Measurements from ENCODE around the gene SCO2. TPM values are rescaled to one million over a fixed set of nuclear protein-coding genes. Genes with fewer than 3 reads are reported as not detected.
"Not testable (repeated sequence)": the region's sequence is repeated elsewhere in the genome, so short reads cannot be mapped to it uniquely, and the experiment has no call there.

SCO2 gene
- total RNA-seq, 4 donors from 2014 or later: 1.5 to 9.4 (median 4.4) TPM

DNA sequence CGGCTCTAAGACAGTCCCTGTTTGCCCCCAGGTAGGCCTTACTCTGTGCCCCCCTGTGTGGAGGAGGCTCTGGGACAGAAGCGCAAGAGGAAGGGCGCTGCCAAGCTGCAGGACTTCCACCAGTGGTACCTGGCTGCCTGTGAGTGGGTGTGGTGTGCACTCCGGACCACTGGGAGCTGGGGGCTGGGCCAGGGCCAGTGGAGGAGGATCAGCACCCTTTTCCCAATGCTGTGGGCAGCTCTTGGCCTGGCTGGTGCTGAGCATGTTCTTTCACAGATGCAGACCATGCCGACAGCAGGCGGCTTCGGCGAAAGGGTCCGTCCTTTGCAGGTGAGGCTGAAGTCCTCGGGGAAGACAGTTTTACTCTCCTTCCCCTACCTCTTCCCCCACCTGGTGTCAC lies 3.7 kb downstream of the SCO2 start:
- intact Hi-C loops (cut with DNase I; ENCODE audit: low total_unique reads): no loop called here
- 94 to 97% methylated on average over 7 to 10 of the region's 10 CpGs for WGBS, 2 donors

DNA sequence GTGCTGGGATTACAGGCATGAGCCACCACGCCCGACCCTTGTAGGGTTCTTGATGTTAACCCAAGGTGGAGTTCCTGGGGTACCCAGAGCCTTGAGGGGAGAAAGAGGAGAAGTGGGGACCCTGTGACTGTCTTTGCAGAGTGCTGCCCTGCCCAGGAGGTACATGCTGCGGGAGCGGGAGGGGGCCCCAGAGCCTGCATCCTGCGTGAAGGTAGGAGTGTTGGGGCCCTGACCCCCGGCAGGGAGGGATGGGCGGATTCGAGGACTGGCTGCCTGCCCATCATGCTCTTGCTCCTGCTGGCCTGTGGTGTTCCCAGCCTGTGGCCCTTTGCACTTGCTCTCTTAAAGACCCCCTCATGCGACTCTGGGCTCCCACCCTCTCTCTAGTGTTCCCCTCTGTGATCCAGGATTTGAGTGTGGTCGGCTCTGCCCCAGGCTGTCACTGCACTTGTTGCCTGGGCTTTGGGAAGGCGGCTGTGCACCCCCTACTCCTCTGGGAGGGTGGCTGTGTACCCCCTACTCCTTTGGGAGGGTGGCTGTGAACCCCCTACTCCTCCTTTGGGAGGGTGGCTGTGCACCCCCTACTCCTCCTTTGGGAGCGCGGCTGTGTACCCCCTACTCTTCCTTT lies 4.5 kb downstream of the SCO2 start:
- no peak overlapping the region for H3K4me3 ChIP-seq (ENCODE audit: low read depth, poor library complexity, severe bottlenecking)
- DNase-seq (ENCODE audit: low spot score in 2 of 2): no peak
- 91 to 93% methylated on average over 12 of the region's 13 CpGs for WGBS, 2 donors
- TF ChIP-seq, protein P1, sequence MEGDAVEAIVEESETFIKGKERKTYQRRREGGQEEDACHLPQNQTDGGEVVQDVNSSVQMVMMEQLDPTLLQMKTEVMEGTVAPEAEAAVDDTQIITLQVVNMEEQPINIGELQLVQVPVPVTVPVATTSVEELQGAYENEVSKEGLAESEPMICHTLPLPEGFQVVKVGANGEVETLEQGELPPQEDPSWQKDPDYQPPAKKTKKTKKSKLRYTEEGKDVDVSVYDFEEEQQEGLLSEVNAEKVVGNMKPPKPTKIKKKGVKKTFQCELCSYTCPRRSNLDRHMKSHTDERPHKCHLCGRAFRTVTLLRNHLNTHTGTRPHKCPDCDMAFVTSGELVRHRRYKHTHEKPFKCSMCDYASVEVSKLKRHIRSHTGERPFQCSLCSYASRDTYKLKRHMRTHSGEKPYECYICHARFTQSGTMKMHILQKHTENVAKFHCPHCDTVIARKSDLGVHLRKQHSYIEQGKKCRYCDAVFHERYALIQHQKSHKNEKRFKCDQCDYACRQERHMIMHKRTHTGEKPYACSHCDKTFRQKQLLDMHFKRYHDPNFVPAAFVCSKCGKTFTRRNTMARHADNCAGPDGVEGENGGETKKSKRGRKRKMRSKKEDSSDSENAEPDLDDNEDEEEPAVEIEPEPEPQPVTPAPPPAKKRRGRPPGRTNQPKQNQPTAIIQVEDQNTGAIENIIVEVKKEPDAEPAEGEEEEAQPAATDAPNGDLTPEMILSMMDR (IDR thresholded peaks at IDR 0.05): no peak
- intact Hi-C loops (cut with DNase I; ENCODE audit: low total_unique reads): no loop called here

More for the DNA sequence above, 3.7 kb downstream of the SCO2 start:
- no peak overlapping the region for H3K4me3 ChIP-seq (ENCODE audit: low read depth, poor library complexity, severe bottlenecking)
- DNase-seq (ENCODE audit: low spot score in 2 of 2): no peak
- no peak for TF ChIP-seq POLR2A (IDR thresholded peaks at IDR 0.05)
- TF ChIP-seq, protein P1 (IDR thresholded peaks at IDR 0.05): no peak

DNA sequence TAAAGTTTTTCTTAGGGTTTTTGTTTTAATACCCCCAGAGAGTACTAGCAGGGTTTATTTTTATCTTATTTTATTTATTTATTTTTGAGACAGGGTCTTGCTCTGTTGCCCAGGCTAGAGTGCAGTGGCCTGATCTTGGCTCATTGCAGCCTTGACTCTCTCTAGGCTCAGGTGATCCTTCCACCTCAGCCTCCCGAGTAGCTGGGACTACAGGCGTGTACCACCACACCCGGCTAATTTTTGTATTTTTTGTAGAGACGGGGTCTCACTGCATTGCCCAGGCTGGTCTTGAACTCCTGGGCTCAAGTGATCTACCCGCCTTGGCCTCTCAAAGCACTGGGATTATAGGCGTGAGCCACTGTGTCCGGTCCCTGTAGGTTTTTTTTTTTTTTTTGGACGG lies 5.2 kb downstream of the SCO2 start:
- 96% methylated on average over 8 of the region's 8 CpGs for WGBS, 2 donors
- DNase-seq (ENCODE audit: low spot score in 2 of 2); H3K4me3 ChIP-seq (ENCODE audit: low read depth, poor library complexity, severe bottlenecking); intact Hi-C loops (cut with DNase I; ENCODE audit: low total_unique reads): not testable (repeated sequence)

DNA sequence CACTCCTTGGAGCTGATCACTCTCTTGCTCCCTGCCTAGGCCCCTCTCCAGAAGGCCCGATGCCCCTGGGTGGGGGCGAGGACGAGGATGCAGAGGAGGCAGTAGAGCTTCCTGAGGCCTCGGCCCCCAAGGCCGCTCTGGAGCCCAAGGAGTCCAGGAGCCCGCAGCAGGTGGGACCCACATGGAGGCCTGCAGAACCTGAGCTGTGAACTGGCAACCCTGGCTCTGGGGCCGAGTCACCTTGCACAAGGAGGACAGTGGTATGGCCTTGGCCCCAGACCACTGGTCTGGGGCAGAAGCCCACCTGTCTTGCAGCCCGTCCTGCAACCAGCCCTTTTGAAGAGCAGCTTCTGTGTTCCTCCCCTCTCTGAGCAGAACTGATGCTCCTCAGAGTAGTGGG lies 6.2 kb downstream of the SCO2 start:
- no peak for DNase-seq (ENCODE audit: low spot score in 2 of 2)
- TF ChIP-seq POLR2A (IDR thresholded peaks at IDR 0.05): no peak
- TF ChIP-seq, protein P1 (IDR thresholded peaks at IDR 0.05): no peak
- WGBS, 2 donors: 85 to 94% methylated on average over 6 to 8 of the region's 8 CpGs
- no peak overlapping the region for H3K4me3 ChIP-seq (ENCODE audit: low read depth, poor library complexity, severe bottlenecking)
- intact Hi-C loops (cut with DNase I; ENCODE audit: low total_unique reads): no loop called here

DNA sequence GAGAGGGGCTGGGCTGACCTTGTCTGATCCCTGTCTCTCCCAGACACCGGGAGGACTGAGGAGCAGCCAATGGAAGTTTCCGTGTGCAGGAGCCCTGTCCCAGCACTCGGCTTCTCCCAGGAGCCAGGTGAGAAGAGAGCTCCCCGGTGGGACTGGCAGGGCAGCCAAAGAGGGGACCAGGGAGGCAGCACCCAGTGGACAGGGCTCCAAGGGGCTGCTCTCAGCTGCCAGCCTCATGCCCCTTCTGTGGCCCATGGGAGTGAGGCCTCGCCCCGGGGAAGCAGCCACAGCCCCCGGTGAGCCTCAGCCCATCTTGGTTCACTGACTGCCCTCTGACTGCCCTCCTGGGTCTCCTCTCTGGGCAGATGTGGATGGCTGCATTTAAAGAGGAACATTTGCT lies 6.8 kb downstream of the SCO2 start:
- intact Hi-C loops (cut with DNase I; ENCODE audit: low total_unique reads): no loop called here
- TF ChIP-seq POLR2A (IDR thresholded peaks at IDR 0.05): no peak
- TF ChIP-seq, protein P1 (IDR thresholded peaks at IDR 0.05): no peak
- 93 to 97% methylated on average over 5 to 7 of the region's 7 CpGs for WGBS, 2 donors
- no peak for DNase-seq (ENCODE audit: low spot score in 2 of 2)
- no peak overlapping the region for H3K4me3 ChIP-seq (ENCODE audit: low read depth, poor library complexity, severe bottlenecking)

DNA sequence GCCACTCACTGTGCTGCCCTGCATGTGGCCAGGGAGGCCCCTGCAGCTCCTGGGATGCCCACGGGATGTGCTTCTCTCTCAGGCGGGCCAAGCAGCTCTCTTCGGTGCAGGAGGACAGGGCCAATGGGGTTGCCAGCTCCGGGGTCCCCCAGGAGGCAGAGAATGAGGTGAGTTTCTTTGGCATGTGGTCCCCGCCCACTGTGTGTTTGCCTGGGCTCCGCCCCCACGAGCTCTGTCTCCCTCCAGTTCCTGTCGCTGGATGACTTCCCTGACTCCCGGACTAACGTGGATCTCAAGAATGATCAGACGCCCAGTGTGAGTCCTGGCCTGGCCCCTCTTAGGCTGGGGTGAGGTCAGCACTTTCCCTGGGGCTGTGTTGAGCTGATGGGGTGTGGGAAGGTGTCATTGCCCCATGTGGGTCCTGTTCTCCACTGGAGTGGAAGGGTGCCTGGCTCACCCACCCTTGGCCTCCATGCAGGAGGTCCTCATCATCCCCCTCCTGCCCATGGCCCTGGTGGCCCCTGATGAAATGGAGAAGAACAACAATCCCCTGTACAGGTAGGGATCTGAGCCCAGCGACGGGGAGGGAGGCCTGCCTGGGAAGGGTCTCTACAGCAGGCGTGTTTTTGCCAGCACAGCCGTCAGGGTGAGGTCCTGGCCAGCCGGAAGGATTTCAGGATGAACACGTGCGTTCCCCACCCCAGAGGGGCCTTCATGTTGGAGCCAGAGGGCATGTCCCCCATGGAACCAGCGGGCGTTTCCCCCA lies 7.7 kb downstream of the SCO2 start:
- H3K4me3 ChIP-seq (ENCODE audit: low read depth, poor library complexity, severe bottlenecking): no peak overlapping the region
- intact Hi-C loops (cut with DNase I; ENCODE audit: low total_unique reads): no loop called here
- DNase-seq (ENCODE audit: low spot score in 2 of 2): no peak
- no peak for TF ChIP-seq POLR2A (IDR thresholded peaks at IDR 0.05)
- TF ChIP-seq, protein P1 (IDR thresholded peaks at IDR 0.05): no peak
- WGBS, 2 donors: 86 to 88% methylated on average over 18 to 19 of the region's 20 CpGs
